Bladder microvascular endothelial cell (primary cell): ENCODE data around the gene PLA2G2A. TPM values are rescaled to one million over a fixed set of nuclear protein-coding genes. Genes with fewer than 3 reads are reported as not detected.

Experiments
- total RNA-seq: library from RNA; depleted of rRNA; stranded (reverse); fragments of >200 nt; gene quantifications from 2 replicates; pipeline ENCODE4 v1.2.3, GENCODE V29; 2014

Gene PLA2G2A
- not detected in 2 replicates for total RNA-seq

GRCh38 chr1:19979494-19979977 lies at the start of gene PLA2G2A:
Gene PLA2G2A (minus strand): TSS chr1:19979618. CDS start chr1:19978773, 845 bp downstream.

Other genes with a start within 250 kb of the PLA2G2A start
- gene TMCO4, start 179.7 kb downstream of the PLA2G2A start, total RNA-seq = 7.0 and 10.8 TPM in 2 replicates
- gene RNF186, start 164.3 kb downstream of the PLA2G2A start, total RNA-seq = not detected in 2 replicates
- 1.8 and 8.9 TPM in 2 replicates for gene OTUD3, start 97.2 kb downstream of the PLA2G2A start, total RNA-seq
- gene PLA2G2E, start 56.0 kb downstream of the PLA2G2A start, total RNA-seq = not detected in 2 replicates
- gene PLA2G5, start 90.6 kb upstream of the PLA2G2A start, total RNA-seq = 0.16 and 1.0 TPM in 2 replicates
- gene PLA2G2D, start 139.9 kb upstream of the PLA2G2A start, total RNA-seq = not detected in 2 replicates
- gene PLA2G2F, start 159.7 kb upstream of the PLA2G2A start, total RNA-seq = not detected in 2 replicates
- gene UBXN10, start 206.5 kb upstream of the PLA2G2A start, total RNA-seq = not detected in 2 replicates
- gene PLA2G2C, start 206.9 kb upstream of the PLA2G2A start, total RNA-seq = not detected in 2 replicates